BE2C (cell line): ENCODE data around the gene FRRS1.

Experiments
- DNase-seq: peaks from one replicate; pipeline ENCODE4 v3.0.0-alpha.2; 2020
- H3K27me3 ChIP-seq: fragments of 250-450 bp; sonication (Bioruptor Pico); 2 replicates; pipeline ENCODE4 v1.5.1; 2020; ENCODE audit warnings: mild to moderate bottlenecking
- H3K36me3 ChIP-seq: fragments of 250-450 bp; sonication (Bioruptor Pico); 2 replicates; pipeline ENCODE4 v1.5.1; 2020; ENCODE audit warnings: mild to moderate bottlenecking
- H3K4me1 ChIP-seq: fragments of 250-450 bp; sonication (Bioruptor Pico); 2 replicates; pipeline ENCODE4 v1.5.1; 2020
- H3K4me3 ChIP-seq: 2 replicates; pipeline ENCODE4 v1.5.1; 2011; ENCODE audit warnings: low read depth, low read length
- H3K9me3 ChIP-seq: fragments of 250-450 bp; sonication (Bioruptor Pico); 2 replicates; pipeline ENCODE4 v1.5.1; 2020
- TF ChIP-seq, protein P1 (sequence below): IDR thresholded peaks from 2 replicates; pipeline ENCODE4 v1.5.1; 2012; ENCODE audit warnings: mild to moderate bottlenecking, low read depth, low read length

FRRS1 gene

DNA sequence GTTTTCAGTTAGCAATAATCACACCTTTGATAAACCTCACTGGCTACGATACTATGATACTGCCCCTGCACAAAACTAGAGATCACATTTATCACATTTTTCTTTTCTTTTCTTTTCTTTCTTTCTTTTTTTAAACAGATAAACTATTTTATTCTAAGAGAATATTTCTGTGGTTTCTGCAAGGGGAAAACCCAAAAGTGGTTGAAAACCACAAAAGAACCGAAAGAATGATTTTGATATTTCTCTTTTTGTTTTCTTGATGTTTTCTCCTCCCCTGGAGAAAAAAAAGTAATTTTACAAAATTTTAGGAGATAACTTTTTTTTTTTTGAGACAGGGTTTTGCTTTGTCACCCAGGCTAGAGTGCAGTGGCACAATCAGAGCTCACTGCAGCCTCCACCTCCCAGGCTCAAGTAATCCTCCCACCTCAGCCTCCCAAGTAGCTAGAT lies 18.4 kb upstream of the FRRS1 start:
- no peak for DNase-seq
- peaks cover 3% of the 10 kb centered on the region; the same call in 1 of the 2 replicates for H3K4me1 ChIP-seq
- no peaks in the 10 kb centered on the region for H3K27me3 ChIP-seq
- no peak overlapping the region for H3K4me3 ChIP-seq
- H3K36me3 ChIP-seq, result no peaks in the 10 kb centered on the region
- H3K9me3 ChIP-seq, result no peaks in the 10 kb centered on the region
- TF ChIP-seq, protein P1, sequence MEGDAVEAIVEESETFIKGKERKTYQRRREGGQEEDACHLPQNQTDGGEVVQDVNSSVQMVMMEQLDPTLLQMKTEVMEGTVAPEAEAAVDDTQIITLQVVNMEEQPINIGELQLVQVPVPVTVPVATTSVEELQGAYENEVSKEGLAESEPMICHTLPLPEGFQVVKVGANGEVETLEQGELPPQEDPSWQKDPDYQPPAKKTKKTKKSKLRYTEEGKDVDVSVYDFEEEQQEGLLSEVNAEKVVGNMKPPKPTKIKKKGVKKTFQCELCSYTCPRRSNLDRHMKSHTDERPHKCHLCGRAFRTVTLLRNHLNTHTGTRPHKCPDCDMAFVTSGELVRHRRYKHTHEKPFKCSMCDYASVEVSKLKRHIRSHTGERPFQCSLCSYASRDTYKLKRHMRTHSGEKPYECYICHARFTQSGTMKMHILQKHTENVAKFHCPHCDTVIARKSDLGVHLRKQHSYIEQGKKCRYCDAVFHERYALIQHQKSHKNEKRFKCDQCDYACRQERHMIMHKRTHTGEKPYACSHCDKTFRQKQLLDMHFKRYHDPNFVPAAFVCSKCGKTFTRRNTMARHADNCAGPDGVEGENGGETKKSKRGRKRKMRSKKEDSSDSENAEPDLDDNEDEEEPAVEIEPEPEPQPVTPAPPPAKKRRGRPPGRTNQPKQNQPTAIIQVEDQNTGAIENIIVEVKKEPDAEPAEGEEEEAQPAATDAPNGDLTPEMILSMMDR, result no peak

DNA sequence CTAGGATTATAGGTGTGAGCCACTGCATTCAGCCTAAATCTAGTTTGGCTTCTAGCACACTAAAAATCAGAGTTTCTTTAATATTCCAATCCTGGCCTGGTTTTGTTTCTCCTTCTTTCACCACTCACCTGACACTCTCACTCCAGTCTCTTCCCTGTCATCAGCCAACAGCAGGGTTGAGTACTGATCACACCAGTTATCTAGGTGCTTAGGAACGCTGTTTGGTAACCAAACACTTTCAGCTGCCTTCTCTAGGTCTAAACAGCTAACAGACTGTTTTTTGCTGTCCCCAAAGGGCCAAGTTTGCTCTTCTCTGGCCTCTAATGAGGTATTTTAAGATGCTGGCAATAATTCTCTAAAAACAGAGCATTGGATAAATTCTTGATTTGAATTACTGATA lies 17.7 kb upstream of the FRRS1 start:
- H3K4me3 ChIP-seq, result no peak overlapping the region
- no peak for DNase-seq
- no peaks in the 10 kb centered on the region for H3K36me3 ChIP-seq

DNA sequence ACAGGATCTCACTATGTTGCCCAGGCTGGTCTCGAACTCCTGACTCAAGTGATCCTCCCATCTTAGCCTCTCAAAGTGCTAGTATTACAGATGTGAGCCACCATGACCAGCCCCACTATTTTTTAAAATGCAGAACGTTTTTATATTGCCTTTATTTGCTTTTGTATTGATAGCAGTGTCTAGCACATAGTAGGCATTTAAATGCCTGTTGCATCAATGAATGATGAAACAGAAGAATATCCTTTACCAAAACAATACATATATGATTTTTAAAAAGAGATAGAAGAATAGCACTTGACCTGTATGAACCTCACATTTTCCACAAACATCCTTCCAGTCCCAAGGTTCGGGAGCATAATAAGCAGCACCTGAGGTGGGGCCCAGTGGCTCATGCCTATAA lies 16.5 kb upstream of the FRRS1 start:
- no peak overlapping the region for H3K4me3 ChIP-seq
- no peaks in the 10 kb centered on the region for H3K36me3 ChIP-seq
- no peak for DNase-seq
- H3K4me1 ChIP-seq, result peaks cover 3% of the 10 kb centered on the region; the same call in 1 of the 2 replicates
- H3K9me3 ChIP-seq, result no peaks in the 10 kb centered on the region
- TF ChIP-seq, protein P1, result no peak
- H3K27me3 ChIP-seq, result no peaks in the 10 kb centered on the region

More for the DNA sequence above, 17.7 kb upstream of the FRRS1 start:
- no peaks in the 10 kb centered on the region for H3K9me3 ChIP-seq
- TF ChIP-seq, protein P1, result no peak
- peaks cover 3% of the 10 kb centered on the region; the same call in 1 of the 2 replicates for H3K4me1 ChIP-seq
- H3K27me3 ChIP-seq, result no peaks in the 10 kb centered on the region

DNA sequence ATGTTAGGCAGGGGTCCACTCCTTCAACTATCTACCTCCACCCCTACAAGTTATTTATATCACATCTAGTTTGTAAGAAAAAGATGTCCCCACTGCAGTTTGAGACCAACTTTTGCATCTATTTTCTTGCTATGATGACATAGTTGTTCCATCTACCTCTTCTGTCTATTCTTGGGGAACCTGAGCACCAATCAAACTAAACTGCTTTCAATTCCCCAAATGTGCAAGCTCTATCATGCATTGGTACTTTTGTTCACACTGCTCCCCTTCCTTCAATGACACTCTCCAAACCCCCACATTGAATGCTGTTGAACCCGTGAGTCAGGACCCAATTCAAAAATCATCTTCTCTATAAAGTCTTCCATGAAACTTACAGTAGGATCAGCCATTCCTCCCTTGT lies 16.0 kb upstream of the FRRS1 start:
- no peak for DNase-seq
- Histone ChIP-seq H3K4me3 (no peak overlapping the region), H3K27me3 (no peaks in the 10 kb centered on the region), H3K9me3 (no peaks in the 10 kb centered on the region), H3K36me3 (no peaks in the 10 kb centered on the region), H3K4me1 (peaks cover 3% of the 10 kb centered on the region; the same call in 1 of the 2 replicates)
- TF ChIP-seq, protein P1, result no peak

DNA sequence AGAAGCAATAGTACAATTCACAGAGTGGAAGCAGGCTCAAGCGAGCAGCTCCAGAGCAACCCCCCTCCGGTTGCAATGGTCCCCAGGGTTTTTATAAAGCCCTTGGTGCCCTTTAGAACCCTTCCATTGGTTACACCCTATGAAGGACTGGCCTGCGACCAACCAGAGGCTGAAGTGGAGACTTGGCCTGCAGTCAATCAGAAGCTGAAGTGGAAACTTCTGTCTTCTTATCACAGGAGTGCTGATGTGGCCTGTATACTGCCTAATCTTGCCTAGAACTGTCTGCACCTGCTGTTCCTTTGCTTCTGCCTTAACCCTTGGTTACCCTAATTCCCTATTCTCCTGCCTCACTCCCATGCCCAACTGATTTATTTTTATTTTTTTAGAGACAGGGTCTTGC lies 15.4 kb upstream of the FRRS1 start:
- Histone ChIP-seq H3K4me1 (peaks cover 3% of the 10 kb centered on the region; the same call in 1 of the 2 replicates), H3K27me3 (no peaks in the 10 kb centered on the region), H3K9me3 (no peaks in the 10 kb centered on the region), H3K4me3 (no peak overlapping the region), H3K36me3 (no peaks in the 10 kb centered on the region)
- TF ChIP-seq, protein P1, result no peak
- DNase-seq, result no peak

DNA sequence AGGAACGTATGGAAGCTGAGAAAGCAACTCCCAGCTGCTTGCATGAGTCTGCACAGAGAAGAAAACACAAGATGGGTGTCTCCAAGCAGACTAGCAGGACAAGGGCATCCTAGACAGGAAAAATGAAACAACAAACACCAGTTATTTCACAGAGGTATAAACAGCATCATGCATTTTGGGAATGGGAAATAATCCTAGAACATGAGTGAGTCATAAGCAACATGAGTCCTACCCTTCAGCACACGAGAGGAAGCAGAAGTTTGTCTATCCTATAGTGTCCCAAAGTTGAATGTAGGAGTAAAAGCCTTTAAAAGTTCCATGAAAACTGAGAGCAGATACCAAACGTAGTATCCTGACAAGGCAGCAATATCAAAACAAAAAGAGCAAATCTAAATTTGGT lies 11.3 kb upstream of the FRRS1 start:
- Histone ChIP-seq H3K4me1 (no peaks in the 10 kb centered on the region), H3K4me3 (no peak overlapping the region), H3K36me3 (no peaks in the 10 kb centered on the region), H3K9me3 (no peaks in the 10 kb centered on the region), H3K27me3 (no peaks in the 10 kb centered on the region)
- TF ChIP-seq, protein P1, result no peak
- DNase-seq, result no peak
